ENCODE measurements around the gene PVALEF.
"Not testable (repeated sequence)": the region's sequence is repeated elsewhere in the genome, so short reads cannot be mapped to it uniquely, and the experiment has no call there.

PVALEF gene

GRCh38 chr17:81222906-81223761 lies 57.8 kb downstream of the PVALEF start, which contains the start of gene CEP131:
CEP131 (minus strand) TSS chr17:81222965; CDS start chr17:81220056, 2,909 bp downstream.
- peak; percentile 94 for DNase-seq

GRCh38 chr17:81223762-81224130 lies 58.4 kb downstream of the PVALEF start:
- no peak for DNase-seq

GRCh38 chr17:81227630-81228029 lies 62.3 kb downstream of the PVALEF start:
- DNase-seq: not testable (repeated sequence)

GRCh38 chr17:81228420-81228819 lies 63.1 kb downstream of the PVALEF start:
- no peak for DNase-seq

- no peak for DNase-seq
Measured at GRCh38 chr17:81228834-81229665, 63.7 kb downstream of the PVALEF start.

GRCh38 chr17:81229666-81229920 lies 64.3 kb downstream of the PVALEF start:
- DNase-seq: no peak

- DNase-seq: no peak
Measured at GRCh38 chr17:81230043-81230820, 64.9 kb downstream of the PVALEF start.

GRCh38 chr17:81231121-81231645 lies 65.9 kb downstream of the PVALEF start:
- DNase-seq: no peak

- DNase-seq: no peak
Measured at GRCh38 chr17:81231766-81232581, 66.7 kb downstream of the PVALEF start.

Measured in NCI-H2227 treated with DMSO at 0.1 percent for 48 hours (cell line).